Measurements from ENCODE around the gene KCNQ1.

GRCh38 chr11:2685566-2686359 is 241.0 kb downstream of the KCNQ1 start:
- TF ChIP-seq CTCF (IDR thresholded peaks at IDR 0.05; ENCODE audit: extremely low read depth in 1 of 2, insufficient read depth in 1 of 2, low read depth in 1 of 2, low read length in 2 of 2) (no peak), POLR2AphosphoS5 (IDR thresholded peaks at IDR 0.05; ENCODE audit: insufficient read depth, low read depth, low read length) (no peak), MAX (IDR thresholded peaks at IDR 0.05; ENCODE audit: insufficient read depth, insufficient read length) (no peak), POLR2A (IDR thresholded peaks at IDR 0.05; ENCODE audit: low read depth, low read length) (no peak)
